Measurements from ENCODE around the gene NFYC. TPM values are rescaled to one million over a fixed set of nuclear protein-coding genes. Genes with fewer than 3 reads are reported as not detected.
A peak's percentile ranks its signal among the peaks of the same experiment; 100 is the strongest.

Gene NFYC
- total RNA-seq, 1 donor from 2014 or later, result 49.7 TPM

DNA sequence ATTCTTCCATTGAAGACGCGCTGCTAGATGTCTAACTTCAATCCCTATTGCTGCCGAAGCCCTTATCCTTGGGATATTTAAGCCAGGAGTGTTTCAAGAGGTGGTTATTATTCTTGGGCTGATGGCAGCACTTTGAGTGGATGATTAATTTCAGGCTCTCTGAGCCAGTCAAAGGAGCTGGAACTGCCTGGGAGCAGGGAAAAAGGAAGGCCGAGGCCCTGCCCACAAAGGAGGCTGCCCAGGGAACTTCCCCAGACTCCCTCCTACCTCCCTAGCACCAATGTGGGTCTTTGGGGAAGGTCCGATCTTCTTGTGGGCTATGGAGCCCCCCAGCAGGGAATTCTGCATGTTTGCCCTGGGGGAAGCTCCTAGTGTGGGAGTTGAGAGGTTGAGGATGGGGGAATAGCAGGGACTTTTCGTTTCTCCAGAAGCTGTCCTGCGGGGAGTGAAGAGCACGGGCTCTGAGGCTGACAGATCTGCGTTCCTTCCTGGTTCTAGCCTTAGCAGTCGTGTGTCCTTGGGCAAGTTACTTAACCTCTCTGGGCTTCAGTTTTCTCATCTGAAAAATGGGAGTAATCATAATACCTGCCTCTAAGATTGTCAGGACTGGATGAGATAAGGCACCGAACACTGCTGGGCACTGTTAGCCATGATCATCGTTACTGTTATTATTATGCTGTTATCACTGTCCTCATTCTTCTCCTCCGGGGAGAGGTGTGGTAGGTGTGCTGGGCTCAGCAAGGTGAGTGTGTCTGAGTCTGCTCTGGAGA is 98.3 kb downstream of the NFYC start:
- no peaks in the 10 kb centered on the region for H3K36me3 Mint-ChIP-seq (ENCODE audit: low read depth, unreplicated experiment)
- no peak overlapping the region for H3K4me3 Mint-ChIP-seq (ENCODE audit: unreplicated experiment)
- H3K27ac Mint-ChIP-seq (ENCODE audit: unreplicated experiment), result no peak overlapping the region
- H3K27me3 Mint-ChIP-seq (ENCODE audit: unreplicated experiment), result peaks cover 19% of the 10 kb centered on the region
- no peaks in the 10 kb centered on the region for H3K4me1 Mint-ChIP-seq (ENCODE audit: unreplicated experiment)
- no peak for DNase-seq (ENCODE audit: low spot score)
- H3K9me3 Mint-ChIP-seq (ENCODE audit: unreplicated experiment), result no peaks in the 10 kb centered on the region
- TF ChIP-seq, protein P1, sequence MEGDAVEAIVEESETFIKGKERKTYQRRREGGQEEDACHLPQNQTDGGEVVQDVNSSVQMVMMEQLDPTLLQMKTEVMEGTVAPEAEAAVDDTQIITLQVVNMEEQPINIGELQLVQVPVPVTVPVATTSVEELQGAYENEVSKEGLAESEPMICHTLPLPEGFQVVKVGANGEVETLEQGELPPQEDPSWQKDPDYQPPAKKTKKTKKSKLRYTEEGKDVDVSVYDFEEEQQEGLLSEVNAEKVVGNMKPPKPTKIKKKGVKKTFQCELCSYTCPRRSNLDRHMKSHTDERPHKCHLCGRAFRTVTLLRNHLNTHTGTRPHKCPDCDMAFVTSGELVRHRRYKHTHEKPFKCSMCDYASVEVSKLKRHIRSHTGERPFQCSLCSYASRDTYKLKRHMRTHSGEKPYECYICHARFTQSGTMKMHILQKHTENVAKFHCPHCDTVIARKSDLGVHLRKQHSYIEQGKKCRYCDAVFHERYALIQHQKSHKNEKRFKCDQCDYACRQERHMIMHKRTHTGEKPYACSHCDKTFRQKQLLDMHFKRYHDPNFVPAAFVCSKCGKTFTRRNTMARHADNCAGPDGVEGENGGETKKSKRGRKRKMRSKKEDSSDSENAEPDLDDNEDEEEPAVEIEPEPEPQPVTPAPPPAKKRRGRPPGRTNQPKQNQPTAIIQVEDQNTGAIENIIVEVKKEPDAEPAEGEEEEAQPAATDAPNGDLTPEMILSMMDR (IDR thresholded peaks at IDR 0.05; ENCODE audit: unreplicated experiment), result no peak

DNA sequence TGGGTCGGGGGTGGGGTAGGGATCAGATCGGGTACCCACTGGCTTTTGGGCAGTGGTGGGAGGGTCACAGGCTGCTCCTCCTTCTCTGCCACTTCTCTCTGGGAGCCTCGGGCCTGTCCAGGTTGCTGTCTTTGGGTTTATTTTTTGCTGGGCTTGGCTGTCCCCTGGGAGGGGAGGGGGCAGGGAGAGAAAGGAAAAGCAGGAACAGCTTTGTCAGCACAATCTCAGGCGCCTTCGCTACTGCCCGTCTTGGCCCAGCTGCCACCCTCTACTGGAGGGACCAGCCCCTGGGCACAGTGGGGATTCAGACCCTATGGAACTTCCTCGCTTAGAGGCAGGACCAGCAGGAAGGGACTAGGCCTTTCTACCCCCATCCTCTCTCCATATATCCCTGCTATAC is 100.5 kb downstream of the NFYC start:
- no peak overlapping the region for H3K27ac Mint-ChIP-seq (ENCODE audit: unreplicated experiment)
- H3K27me3 Mint-ChIP-seq (ENCODE audit: unreplicated experiment), result peaks cover 13% of the 10 kb centered on the region
- no peak for DNase-seq (ENCODE audit: low spot score)
- H3K4me3 Mint-ChIP-seq (ENCODE audit: unreplicated experiment), result no peak overlapping the region
- no peaks in the 10 kb centered on the region for H3K9me3 Mint-ChIP-seq (ENCODE audit: unreplicated experiment)
- H3K36me3 Mint-ChIP-seq (ENCODE audit: low read depth, unreplicated experiment), result no peaks in the 10 kb centered on the region
- peaks cover 1% of the 10 kb centered on the region for H3K4me1 Mint-ChIP-seq (ENCODE audit: unreplicated experiment)
- TF ChIP-seq, protein P1 (IDR thresholded peaks at IDR 0.05; ENCODE audit: unreplicated experiment), result no peak

DNA sequence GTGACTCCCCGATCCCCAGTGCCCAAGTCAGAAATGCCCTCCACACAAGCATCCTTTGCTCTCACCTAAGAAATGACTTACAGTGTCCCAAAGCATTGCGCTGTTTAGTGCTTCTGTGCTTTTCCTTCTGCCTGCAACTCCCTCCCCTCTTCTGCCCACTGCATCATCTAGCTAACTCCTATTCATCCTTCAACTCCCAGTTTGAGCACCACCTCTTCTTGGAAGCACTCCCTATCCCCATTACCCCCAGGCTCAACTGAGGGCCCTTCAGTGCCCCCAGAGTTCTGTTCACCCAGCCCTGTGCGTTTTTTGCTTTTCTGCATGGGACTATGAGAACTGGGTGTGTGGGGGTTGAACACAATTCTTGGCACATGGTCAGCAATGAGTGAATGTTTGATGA is 102.1 kb downstream of the NFYC start:
- no peaks in the 10 kb centered on the region for H3K9me3 Mint-ChIP-seq (ENCODE audit: unreplicated experiment)
- H3K27ac Mint-ChIP-seq (ENCODE audit: unreplicated experiment), result no peak overlapping the region
- H3K4me1 Mint-ChIP-seq (ENCODE audit: unreplicated experiment), result peaks cover 7% of the 10 kb centered on the region
- DNase-seq (ENCODE audit: low spot score), result no peak
- H3K4me3 Mint-ChIP-seq (ENCODE audit: unreplicated experiment), result peak overlapping the region; percentile 16
- H3K36me3 Mint-ChIP-seq (ENCODE audit: low read depth, unreplicated experiment), result no peaks in the 10 kb centered on the region
- H3K27me3 Mint-ChIP-seq (ENCODE audit: unreplicated experiment), result peaks cover 10% of the 10 kb centered on the region
- TF ChIP-seq, protein P1 (IDR thresholded peaks at IDR 0.05; ENCODE audit: unreplicated experiment), result no peak

DNA sequence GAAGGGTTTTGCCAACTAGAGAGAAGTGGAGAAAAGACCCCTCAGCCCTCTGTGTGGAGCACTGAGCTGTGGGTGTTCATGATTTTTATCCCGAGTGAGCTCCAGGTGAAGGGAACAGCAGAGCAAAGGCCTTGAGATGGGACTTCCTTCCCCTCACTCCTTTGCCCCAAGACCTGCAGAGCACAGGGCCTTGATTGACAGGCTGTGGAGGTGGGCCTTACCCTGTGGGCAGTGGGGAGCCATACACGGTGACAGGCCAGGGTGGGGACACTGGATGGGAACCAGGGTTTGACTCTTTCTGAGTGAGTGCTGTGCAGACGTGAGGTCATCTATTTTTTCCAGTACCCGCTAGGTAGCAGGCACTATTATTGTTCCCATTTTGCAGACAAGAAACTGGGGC is 102.5 kb downstream of the NFYC start:
- no peak overlapping the region for H3K27ac Mint-ChIP-seq (ENCODE audit: unreplicated experiment)
- H3K4me1 Mint-ChIP-seq (ENCODE audit: unreplicated experiment), result peaks cover 7% of the 10 kb centered on the region

More for the DNA sequence above, 102.5 kb downstream of the NFYC start:
- DNase-seq (ENCODE audit: low spot score), result no peak
- H3K27me3 Mint-ChIP-seq (ENCODE audit: unreplicated experiment), result peaks cover 10% of the 10 kb centered on the region
- no peaks in the 10 kb centered on the region for H3K9me3 Mint-ChIP-seq (ENCODE audit: unreplicated experiment)
- H3K4me3 Mint-ChIP-seq (ENCODE audit: unreplicated experiment), result no peak overlapping the region
- H3K36me3 Mint-ChIP-seq (ENCODE audit: low read depth, unreplicated experiment), result no peaks in the 10 kb centered on the region
- TF ChIP-seq, protein P1 (IDR thresholded peaks at IDR 0.05; ENCODE audit: unreplicated experiment), result no peak

Measured in endothelial cell (in vitro differentiated cells).